HG03039 (cell line): ENCODE data around the gene WSCD2.

Source experiments
- ATAC-seq: cut with Tn5 transposase; IDR thresholded peaks from one replicate; pipeline ENCODE4 v1.9.1; 2021; ENCODE audit warnings: mild to moderate bottlenecking, moderate library complexity; ENCODE audit not compliant: unreplicated experiment

WSCD2 gene

GRCh38 chr12:108107293-108107692, 21.8 kb upstream of the WSCD2 start:
- ATAC-seq: no peak

GRCh38 chr12:108109504-108109903, 19.6 kb upstream of the WSCD2 start:
- ATAC-seq: no peak

GRCh38 chr12:108109954-108110353, 19.1 kb upstream of the WSCD2 start:
- no peak for ATAC-seq

- ATAC-seq: no peak
Observed at GRCh38 chr12:108110844-108111243, 18.2 kb upstream of the WSCD2 start.

GRCh38 chr12:108112832-108113556, 16.1 kb upstream of the WSCD2 start:
- no peak for ATAC-seq

GRCh38 chr12:108115123-108116121, 13.7 kb upstream of the WSCD2 start:
- no peak for ATAC-seq

- ATAC-seq: no peak
Observed at GRCh38 chr12:108116254-108116653, 12.8 kb upstream of the WSCD2 start.

GRCh38 chr12:108116699-108117098, 12.4 kb upstream of the WSCD2 start:
- ATAC-seq: no peak

- ATAC-seq: no peak
Observed at GRCh38 chr12:108117163-108117849, 11.8 kb upstream of the WSCD2 start.

- ATAC-seq: no peak
Observed at GRCh38 chr12:108117902-108118301, 11.2 kb upstream of the WSCD2 start.

GRCh38 chr12:108119126-108119973, 9.7 kb upstream of the WSCD2 start:
- no peak for ATAC-seq

GRCh38 chr12:108119974-108120862, 8.9 kb upstream of the WSCD2 start:
- no peak for ATAC-seq

- no peak for ATAC-seq
Observed at GRCh38 chr12:108120863-108121165, 8.3 kb upstream of the WSCD2 start.

- ATAC-seq: no peak
Observed at GRCh38 chr12:108121320-108121719, 7.8 kb upstream of the WSCD2 start.

- no peak for ATAC-seq
Observed at GRCh38 chr12:108121728-108122471, 7.2 kb upstream of the WSCD2 start.

GRCh38 chr12:108122644-108123043, 6.4 kb upstream of the WSCD2 start:
- no peak for ATAC-seq

GRCh38 chr12:108123402-108123801, 5.7 kb upstream of the WSCD2 start:
- no peak for ATAC-seq

- ATAC-seq: no peak
Observed at GRCh38 chr12:108125073-108125472, 4.0 kb upstream of the WSCD2 start.

GRCh38 chr12:108126212-108126611, 2.9 kb upstream of the WSCD2 start:
- ATAC-seq: no peak
